ENCODE measurements around the gene GATA1. TPM values are rescaled to one million over a fixed set of nuclear protein-coding genes. Genes with fewer than 3 reads are reported as not detected.

GATA1 gene
- total and polyA plus RNA-seq, 10 of the 15 experiments (the other 5 are each of a cell fraction or from before 2014, with no cell fraction given) = 0.24 to 0.36 TPM; not detected in 8

- in situ Hi-C loops (cut with MboI) (loop anchor here (10.0 kb wide), 1 partner anchor 382 kb away; the partner anchor contains the start of gene PRICKLE3), intact Hi-C loops (cut with micrococcal nuclease; ENCODE audit: unreplicated experiment) (loop anchor here (5.0 kb wide), 4 partner anchors 106 to 239 kb away; partner anchors contain the start of genes OTUD5, SUV39H1 and TFE3)
- POLR2A ChIA-PET = no interaction called here
- CTCF ChIA-PET = no interaction called here
- no peak for ATAC-seq
- Histone ChIP-seq H3K9ac (ENCODE audit: control insufficient read depth, insufficient read depth, low read length) (peak overlapping the region; percentile 86), H3K4me3 (peak overlapping the region; percentile 62), H4K20me1 (ENCODE audit: control insufficient read depth, insufficient read depth) (no peaks in the 10 kb centered on the region), H3K36me3 (ENCODE audit: control insufficient read depth in 2 of 2, insufficient read depth in 2 of 2, low read length in 1 of 2) (peaks cover 0 to 3% of the 10 kb centered on the region in 2 experiments; a peak in 1 of 4 replicates), H2AFZ (ENCODE audit: control insufficient read depth, low read depth, low read length) (no peak overlapping the region), H3K4me1 (ENCODE audit: control insufficient read depth, insufficient read depth, low read length) (no peaks in the 10 kb centered on the region), H3K27me3 (replicated peaks in 1 of 2; ENCODE audit: control insufficient read depth in 2 of 2, insufficient read depth in 2 of 2, low read length in 1 of 2) (no peaks in the 10 kb centered on the region), H3K4me2 (ENCODE audit: control insufficient read depth, insufficient read depth) (peak overlapping the region; percentile 66), H3K9me3 (replicated peaks; ENCODE audit: control insufficient read depth, insufficient read depth, low read length) (no peaks in the 10 kb centered on the region), H3K79me2 (ENCODE audit: control insufficient read depth, insufficient read depth, low read length) (no peaks in the 10 kb centered on the region; the same call in none of the 2 replicates), H3K27ac (ENCODE audit: control insufficient read depth, insufficient read depth) (peak overlapping the region; percentile 93)
- DNase-seq (ENCODE audit: low read depth, low spot score) = no peak
- no TSS peak for BruUV-seq (replicated peaks)
- SMC1A ChIA-PET (ENCODE audit: uncharacterized antibody, unreplicated experiment) = interaction anchor here (1.5 kb wide), 1 partner anchor 144 kb away, joined by 4 read pairs; no protein-coding TSS in a partner anchor
- RAD21 ChIA-PET (ENCODE audit: unreplicated experiment) = no interaction called here
- FAIRE-seq = no peak
- TF ChIP-seq CEBPZ (IDR thresholded peaks at IDR 0.05; ENCODE audit: low read depth, low read length) = no peak
- peak; percentile 56; the same call in 1 of the 2 replicates for TF ChIP-seq REST (IDR thresholded peaks at IDR 0.05; ENCODE audit: low read depth, low read length)
- 47% methylated on average over 4 of the region's 4 CpGs for WGBS (ENCODE audit: insufficient coverage, insufficient replicate concordance, low lambda C conversion rate, missing lambda C conversion rate)
These were observed 16.5 kb downstream of the GATA1 start for GRCh38 chrX:48802905-48803200.

Measured in GM12878 (cell line).